Camera-type eye (tissue), 1 donor: Measurements from ENCODE around the gene TCP11X1. TPM values are rescaled to one million over a fixed set of nuclear protein-coding genes. Genes with fewer than 3 reads are reported as not detected.

ENCODE experiments used
- total RNA-seq: library from RNA; depleted of rRNA; stranded (reverse); fragments of >200 nt; gene quantifications from one replicate; pipeline ENCODE4 v1.2.3, GENCODE V29; 2014

Gene TCP11X1
- not detected for total RNA-seq

GRCh38 chrX:102214986-102215385, at the start of gene TCP11X1:
Gene TCP11X1, plus strand, starts transcription at chrX:102215301.

GRCh38 chrX:102246893-102247292, 31.8 kb downstream of the TCP11X1 start, which contains the start of gene NXF2:
Gene NXF2, plus strand, starts transcription at chrX:102247167. Its CDS starts 59,912 bp downstream, at chrX:102307079.

Other genes with a start within 250 kb of the TCP11X1 start
- 13.2 TPM for gene TCEAL2, start 89.6 kb upstream of the TCP11X1 start, total RNA-seq
- gene TCEAL6, start 72.8 kb upstream of the TCP11X1 start, total RNA-seq = 3.2 TPM
- gene BEX5, start 59.3 kb upstream of the TCP11X1 start, total RNA-seq = 7.7 TPM
- gene NXF2, start 31.9 kb downstream of the TCP11X1 start, total RNA-seq = not detected
- gene NXF2B, start 224.7 kb downstream of the TCP11X1 start, total RNA-seq = 0.44 TPM